22Rv1 (cell line): ENCODE results near the gene PYCARD.

Source experiments
- ZFX ChIP-seq: fragments of 450-650 bp; IDR thresholded peaks from 2 replicates; pipeline ENCODE4 v1.6.1; 2017; ENCODE audit warnings: antibody characterized with exemption, borderline replicate concordance
- TF ChIP-seq, protein P1 (sequence below): fragments of 450-650 bp; IDR thresholded peaks from 2 replicates; pipeline ENCODE4 v1.5.1; 2017; ENCODE audit warnings: mild to moderate bottlenecking

DNA sequence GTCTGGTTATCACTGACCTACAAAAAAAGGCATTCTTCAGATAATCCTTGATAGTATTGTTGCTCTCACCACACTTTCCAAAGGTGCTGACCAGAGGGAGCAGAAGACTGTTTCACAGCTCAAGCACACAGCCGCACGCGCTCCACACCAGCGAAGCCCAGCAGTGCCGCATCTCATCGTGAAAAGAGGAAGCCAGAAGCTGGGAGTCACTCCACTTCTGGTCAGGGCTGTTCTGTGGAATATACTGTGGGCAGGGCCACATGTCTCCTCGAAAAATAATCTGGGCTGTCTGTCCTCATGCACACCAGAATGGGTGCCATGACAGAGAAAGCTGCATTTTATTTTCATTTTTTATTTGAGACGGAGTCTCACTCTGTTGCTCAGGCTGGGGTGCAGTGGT is 45.4 kb downstream of the PYCARD start:
- TF ChIP-seq, protein P1, sequence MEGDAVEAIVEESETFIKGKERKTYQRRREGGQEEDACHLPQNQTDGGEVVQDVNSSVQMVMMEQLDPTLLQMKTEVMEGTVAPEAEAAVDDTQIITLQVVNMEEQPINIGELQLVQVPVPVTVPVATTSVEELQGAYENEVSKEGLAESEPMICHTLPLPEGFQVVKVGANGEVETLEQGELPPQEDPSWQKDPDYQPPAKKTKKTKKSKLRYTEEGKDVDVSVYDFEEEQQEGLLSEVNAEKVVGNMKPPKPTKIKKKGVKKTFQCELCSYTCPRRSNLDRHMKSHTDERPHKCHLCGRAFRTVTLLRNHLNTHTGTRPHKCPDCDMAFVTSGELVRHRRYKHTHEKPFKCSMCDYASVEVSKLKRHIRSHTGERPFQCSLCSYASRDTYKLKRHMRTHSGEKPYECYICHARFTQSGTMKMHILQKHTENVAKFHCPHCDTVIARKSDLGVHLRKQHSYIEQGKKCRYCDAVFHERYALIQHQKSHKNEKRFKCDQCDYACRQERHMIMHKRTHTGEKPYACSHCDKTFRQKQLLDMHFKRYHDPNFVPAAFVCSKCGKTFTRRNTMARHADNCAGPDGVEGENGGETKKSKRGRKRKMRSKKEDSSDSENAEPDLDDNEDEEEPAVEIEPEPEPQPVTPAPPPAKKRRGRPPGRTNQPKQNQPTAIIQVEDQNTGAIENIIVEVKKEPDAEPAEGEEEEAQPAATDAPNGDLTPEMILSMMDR, result no peak
- TF ChIP-seq ZFX, result no peak
